Kasumi-1 (cell line): Measurements from ENCODE around the gene GPR17.

Source experiments
- DNase-seq, 2 experiments: peaks; one replicate each; lab custom pipeline; 2025; lab: John Stamatoyannopoulos, UW

Gene GPR17

DNA sequence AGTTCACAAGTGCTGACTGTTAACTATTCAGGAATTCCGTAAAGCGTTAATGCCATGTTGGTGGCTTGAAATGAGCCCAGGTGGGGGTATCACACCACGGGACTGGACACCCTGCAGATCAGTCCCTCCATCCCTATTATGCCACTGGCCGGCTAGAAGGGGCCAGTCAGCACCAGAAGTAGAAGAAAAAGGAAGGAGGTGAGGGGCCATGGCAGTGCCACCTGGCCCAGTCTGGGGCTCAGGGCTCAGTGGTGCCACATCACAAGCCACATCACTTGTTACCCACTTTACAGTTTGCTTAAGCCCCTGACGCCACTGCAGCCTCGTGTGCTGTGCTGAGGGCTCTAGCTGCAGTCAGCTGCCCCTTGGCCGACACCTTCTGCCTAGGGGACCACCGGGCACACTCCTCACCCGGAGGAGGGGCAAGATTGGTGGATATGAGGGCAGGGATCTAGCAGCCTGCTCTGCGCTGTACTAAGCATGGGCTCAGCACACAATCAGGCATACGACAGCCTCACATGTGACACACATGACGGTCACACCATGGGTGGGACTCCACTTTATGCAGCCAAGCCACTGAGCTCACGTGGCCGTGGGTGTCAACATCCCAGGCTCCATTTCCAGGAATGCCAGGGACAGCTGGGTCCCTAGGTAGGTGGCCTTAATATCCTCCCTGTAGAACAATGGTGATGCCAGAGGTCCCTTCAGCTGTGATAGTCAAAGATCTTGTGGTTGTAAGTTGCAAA is 25.8 kb downstream of the GPR17 start:
- no peak for DNase-seq

GRCh38 chr2:127672341-127673224 is 26.6 kb downstream of the GPR17 start:
- no peak for DNase-seq

DNA sequence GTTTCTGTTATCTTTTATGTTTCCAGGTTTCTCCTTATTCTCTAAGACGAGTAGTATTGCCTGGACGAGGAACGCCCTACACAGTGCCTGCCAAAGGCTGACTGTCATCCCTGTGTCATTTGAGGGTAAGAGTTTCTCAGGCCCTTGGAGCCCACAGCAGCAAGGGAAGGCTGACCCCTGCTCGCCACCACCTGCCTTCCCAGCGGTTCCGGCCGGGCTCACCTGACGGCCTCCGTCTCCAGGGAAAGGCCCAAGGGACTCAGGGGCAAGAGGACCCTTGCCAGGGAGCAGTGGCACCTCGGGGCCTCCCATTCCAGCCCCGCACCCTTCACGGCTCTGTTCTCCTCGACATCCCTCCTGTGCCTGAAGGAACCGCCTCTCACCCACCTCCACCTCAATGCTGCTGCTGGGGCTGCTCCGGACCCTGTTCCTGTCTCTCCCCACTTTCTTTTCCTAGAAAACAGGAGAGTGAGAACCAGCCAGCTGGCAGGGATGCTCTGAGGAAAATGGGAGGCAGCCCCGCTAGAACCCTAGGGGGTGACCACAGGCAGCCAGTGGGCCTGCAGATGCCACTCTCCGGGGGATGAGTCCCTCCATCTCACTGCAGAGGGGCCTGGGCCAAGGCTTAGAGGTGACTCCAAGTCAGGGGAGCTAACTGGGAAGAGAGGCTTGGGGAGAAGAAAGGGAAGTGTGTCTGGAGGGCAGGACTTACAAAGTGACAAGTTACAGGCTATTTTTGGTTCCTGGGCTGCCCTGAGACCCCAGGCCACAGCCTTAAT is 27.5 kb downstream of the GPR17 start:
- DNase-seq: no peak

DNA sequence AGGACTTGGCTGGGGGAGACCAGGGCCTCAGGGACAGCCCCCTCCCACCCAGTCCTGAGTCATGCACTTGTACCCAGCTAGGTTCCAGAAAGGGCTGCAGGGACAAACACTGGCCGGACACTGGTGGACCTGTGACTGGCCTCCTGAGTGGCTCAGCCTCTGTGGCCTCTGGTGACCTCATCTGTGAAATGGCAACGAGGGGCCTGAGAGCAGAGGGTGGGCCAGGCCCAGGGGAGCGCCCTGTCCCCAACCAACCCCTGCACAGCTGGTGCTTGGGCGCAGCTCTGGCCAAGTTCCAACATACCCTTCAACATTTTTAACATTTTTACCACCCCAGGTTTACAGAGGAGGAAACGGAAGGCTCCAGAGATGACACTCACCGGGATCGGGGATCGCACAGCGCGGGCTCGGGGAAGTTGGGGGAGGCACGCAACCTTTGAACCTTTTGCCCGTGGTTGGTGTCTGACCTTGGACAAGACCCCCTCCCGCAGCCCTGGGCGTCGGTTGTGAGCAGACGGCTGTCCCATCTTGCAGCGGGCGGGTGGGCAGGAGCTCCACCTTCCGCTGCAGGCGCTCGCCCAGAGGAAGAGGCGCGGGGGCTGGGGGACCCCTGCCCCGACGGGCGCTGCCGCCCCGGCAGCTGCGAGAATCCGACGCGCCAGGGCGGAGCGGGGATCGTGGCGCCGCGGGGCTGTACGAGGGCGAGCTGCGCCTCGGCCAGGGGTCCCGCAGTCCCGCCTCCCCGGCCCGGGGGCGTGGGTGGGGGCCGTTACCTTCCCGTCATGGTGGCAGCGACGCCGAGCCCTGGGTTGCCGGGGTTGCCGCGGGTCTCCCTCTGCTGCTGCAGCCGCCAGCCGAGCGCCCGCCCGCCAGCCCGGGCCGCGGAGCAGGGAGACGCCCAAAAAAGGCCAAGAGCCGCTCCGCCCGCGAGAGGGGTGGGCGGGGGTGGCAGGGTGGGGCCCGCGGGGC is 28.6 kb downstream of the GPR17 start:
- no peak for DNase-seq

GRCh38 chr2:127675331-127676261 is 29.6 kb downstream of the GPR17 start, which contains the start of gene LIMS2:
Gene LIMS2, minus strand, starts transcription at chr2:127675530. Its CDS starts 506 bp downstream, at chr2:127675024.
- DNase-seq: no peak

DNA sequence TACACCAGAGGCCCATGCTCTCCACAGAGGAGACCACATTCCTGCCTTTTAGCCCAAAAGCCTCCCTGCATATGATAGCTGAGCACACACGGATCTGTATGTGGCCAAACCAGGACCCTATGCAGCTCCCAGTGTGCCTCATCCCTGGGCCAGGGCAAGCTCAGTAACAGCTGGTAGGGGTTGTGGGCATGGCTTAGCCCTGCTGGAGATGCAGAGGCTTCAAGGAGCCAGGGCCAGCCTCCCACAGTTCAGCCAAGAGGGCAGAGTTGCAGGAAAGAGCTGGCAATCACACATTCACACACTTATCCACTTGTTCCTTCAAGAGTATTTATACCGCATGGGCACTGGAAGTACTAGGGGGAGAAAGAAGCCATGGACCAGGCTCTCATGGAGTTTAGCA is 31.0 kb downstream of the GPR17 start:
- DNase-seq: no peak

- no peak for DNase-seq
Observed at GRCh38 chr2:127678531-127678930, 32.6 kb downstream of the GPR17 start.

GRCh38 chr2:127678991-127679390 is 33.0 kb downstream of the GPR17 start:
- DNase-seq: no peak

GRCh38 chr2:127679680-127680361 is 33.9 kb downstream of the GPR17 start:
- no peak for DNase-seq

DNA sequence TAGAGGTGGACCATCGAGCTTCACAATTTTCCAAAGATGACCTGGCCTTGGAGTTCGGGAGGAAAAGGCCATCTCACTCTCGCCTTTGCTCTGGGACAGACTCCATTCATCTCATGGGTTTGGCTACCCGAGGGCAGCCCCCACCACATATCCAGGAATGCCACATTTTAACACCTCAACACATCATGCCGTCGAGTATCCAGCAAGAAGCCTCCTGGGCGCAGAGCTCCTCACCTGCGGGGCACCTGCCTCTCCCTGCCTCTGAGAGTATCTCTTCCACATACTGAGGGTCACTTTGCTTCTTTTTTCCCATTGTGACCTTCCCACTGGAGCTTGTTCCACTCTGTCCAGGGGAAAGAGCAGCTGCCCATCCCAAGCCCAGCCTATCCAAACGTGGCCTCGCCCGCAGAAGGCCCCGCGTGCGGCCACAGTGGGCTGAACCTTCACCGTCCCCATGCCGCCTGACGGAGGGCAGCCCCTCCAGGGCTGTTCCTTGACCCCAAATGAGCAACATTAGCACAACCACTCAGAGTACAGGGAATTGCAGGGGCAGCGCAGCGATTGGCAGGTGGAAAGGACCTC is 34.8 kb downstream of the GPR17 start:
- no peak for DNase-seq

- no peak for DNase-seq
Observed at GRCh38 chr2:127681288-127681804, 35.4 kb downstream of the GPR17 start.

DNA sequence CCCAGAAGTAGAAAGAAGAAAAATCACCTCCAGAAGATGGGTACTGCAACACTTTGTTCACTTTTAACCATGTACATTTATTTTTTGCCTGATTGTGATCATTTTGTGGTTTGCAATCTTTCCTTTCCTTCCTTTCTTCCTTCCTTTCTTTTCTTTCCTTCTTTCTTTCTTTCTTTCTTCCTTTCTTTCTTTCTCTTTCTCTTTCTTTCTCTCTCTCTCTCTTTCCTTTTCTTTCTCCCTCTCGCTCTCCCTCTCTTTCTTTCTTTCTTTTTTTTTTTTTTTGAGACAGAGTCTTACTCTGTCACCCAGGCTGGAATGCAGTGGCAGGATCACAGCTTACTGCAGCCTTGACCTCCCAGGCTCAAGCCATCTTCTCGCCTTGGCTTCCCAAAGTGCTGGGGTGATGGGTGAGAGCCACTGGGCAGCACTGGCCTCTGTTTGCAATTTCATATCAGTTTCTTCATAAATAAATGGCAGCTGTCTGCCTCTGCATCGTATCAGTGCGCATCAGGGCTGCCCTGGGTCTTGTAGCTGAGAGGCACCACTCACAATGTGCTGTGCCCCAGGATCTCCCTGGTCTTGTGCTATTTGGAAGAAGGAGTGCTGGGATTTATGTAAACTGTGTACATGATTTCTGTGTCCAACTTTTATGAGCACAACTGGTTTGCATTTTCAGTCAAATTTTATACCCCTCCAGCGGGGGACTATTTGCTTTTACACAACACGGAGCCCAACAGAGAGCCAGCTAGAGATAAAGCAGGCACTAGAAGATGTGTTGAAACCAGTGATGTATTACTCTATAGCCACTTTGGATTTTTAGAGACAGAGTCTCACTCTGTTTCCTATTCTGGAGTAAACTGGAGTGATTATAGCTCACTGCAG is 36.3 kb downstream of the GPR17 start:
- no peak for DNase-seq

DNA sequence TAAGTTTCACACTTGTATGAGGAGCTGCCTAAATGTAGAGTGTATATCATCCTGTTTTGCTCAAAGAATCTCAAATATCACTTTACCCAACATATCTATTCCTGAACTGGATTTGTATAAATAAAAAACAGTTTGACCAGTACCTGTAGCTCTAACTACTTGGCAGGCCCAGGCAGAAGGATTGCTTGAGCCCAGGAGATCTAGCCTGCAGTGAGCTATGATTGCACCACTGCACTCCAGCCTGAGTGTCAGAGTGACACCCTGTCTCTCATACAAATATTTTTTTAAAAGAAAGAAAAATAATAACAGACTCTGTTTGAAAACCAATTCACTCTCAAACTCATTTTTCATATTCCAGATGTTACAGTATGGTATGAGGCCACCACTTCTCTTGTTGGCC is 37.1 kb downstream of the GPR17 start:
- no peak for DNase-seq

GRCh38 chr2:127683757-127684156 is 37.8 kb downstream of the GPR17 start:
- no peak for DNase-seq

DNA sequence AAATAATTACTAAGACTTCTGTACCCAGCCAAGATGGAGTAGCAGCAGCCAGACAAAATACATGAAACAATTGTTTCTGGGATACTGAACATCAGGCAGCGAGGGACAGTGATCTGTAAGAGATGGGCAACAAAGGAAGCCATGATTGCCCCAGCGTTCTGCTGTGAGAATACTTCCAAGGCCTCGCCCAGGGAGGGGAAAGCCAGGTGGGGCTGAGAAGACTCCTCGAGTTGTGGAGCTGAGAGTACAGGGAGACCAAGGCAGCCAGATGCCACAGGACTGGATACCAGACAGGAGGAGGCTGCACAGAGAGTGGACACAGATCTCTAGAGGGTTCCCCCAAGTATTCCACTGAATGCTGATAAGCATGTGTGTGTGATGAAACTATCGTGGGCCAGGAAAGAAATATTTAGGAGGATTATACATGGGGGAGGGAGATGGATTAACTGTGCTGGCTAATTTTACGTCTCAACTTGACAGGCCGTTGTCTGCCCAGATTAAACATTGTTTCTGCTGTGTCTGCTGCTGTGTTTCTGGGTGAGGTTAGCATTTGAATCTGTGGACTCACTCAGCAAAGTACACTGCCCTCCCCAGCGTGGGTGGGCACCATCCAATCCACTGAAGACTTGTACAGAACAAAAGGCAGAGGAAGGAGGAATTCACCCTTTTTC is 39.6 kb downstream of the GPR17 start:
- DNase-seq: no peak

DNA sequence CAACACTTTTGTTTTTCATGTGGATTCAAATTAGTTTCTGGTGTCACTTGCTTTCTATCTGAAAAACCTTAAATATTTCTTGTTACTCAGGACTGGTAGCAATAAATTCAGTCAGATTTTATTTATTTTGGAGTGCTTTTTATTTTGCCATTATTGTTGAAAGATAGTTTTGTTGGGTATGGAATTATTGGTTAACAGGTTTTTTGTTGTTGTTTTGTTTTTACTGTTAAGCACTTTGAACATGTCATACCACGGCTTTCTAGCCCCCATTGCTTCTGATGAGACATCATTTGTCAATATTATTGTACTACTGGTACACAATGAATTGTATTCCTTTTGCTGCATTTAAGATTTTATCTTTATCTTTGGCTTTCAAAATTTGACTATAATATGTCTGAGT is 42.5 kb downstream of the GPR17 start:
- no peak for DNase-seq

DNA sequence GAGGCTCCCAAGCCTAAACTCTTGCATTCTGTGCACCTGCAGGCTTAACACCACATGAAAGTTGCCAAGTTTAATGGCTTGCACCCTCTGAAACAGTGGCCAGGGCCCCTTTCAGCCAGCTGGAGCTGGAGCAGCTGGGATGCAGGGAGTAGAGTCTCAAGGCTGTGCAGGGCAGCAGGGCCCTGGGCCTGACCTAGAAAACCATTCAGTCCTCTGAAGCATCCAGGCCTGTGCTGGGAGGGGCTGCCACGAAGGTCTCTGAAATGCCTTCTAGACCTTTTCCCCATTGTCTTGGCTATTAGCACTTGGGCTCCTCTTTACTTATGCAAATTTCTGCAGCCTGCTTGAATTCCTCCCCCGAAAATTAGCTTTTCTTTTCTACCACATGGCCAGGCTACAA is 44.7 kb downstream of the GPR17 start:
- DNase-seq: no peak
